ENCODE measurements around the gene GP1BB. TPM values are rescaled to one million over a fixed set of nuclear protein-coding genes. Genes with fewer than 3 reads are reported as not detected.

GP1BB gene
- total and polyA plus RNA-seq, 10 of the 15 experiments (the other 5 are each of a cell fraction or from before 2014, with no cell fraction given), result 0.05 to 0.28 (median 0.28) TPM; not detected in 7

- TF ChIP-seq, protein P1, sequence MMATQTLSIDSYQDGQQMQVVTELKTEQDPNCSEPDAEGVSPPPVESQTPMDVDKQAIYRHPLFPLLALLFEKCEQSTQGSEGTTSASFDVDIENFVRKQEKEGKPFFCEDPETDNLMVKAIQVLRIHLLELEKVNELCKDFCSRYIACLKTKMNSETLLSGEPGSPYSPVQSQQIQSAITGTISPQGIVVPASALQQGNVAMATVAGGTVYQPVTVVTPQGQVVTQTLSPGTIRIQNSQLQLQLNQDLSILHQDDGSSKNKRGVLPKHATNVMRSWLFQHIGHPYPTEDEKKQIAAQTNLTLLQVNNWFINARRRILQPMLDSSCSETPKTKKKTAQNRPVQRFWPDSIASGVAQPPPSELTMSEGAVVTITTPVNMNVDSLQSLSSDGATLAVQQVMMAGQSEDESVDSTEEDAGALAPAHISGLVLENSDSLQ (IDR thresholded peaks at IDR 0.05), result no peak
- TF ChIP-seq RBBP5 (conservative IDR thresholded peaks at IDR 0.05) (no peak), RAD51 (IDR thresholded peaks at IDR 0.05) (no peak), RFX5 (IDR thresholded peaks at IDR 0.05; ENCODE audit: low read depth, low read length) (no peak), WRNIP1 (IDR thresholded peaks at IDR 0.05; ENCODE audit: borderline replicate concordance, low read depth, low read length) (no peak), HSF1 (IDR thresholded peaks at IDR 0.05; ENCODE audit: low read depth, low read length) (no peak), PBX3 (IDR thresholded peaks at IDR 0.05; ENCODE audit: insufficient replicate concordance, low read depth, low read length) (no peak), MYB (IDR thresholded peaks at IDR 0.05; ENCODE audit: borderline replicate concordance, low read depth, low read length) (no peak), MAX (IDR thresholded peaks at IDR 0.05; ENCODE audit: low read depth, low read length) (no peak), SP1 (IDR thresholded peaks at IDR 0.05; ENCODE audit: low read depth, low read length) (no peak)
These were observed 1.8 kb upstream of the GP1BB start (continued) for GRCh38 chr22:19721330-19722177.
